IMR-90 (cell line): ENCODE data around the gene TIGAR.

Experiments used
- BHLHE40 ChIP-seq: fragments of 150-350 bp; IDR thresholded peaks from 2 replicates; pipeline ENCODE4 v1.6.1; 2016; ENCODE audit warnings: mild to moderate bottlenecking, low read depth, low read length
- CEBPB ChIP-seq: IDR thresholded peaks from 2 replicates; pipeline ENCODE4 v1.6.1; 2012; ENCODE audit warnings: low read depth, low read length, improper control_type of control experiment
- CTCF ChIP-seq: conservative IDR thresholded peaks from 2 replicates; pipeline ENCODE4 v1.5.1; 2012; ENCODE audit warnings: mild to moderate bottlenecking, low read depth, low read length, improper control_type of control experiment
- ELK1 ChIP-seq: fragments of 150-350 bp; IDR thresholded peaks from 2 replicates; pipeline ENCODE4 v1.6.1; 2016; ENCODE audit warnings: low read depth, mild to moderate bottlenecking, low read length, moderate library complexity, borderline replicate concordance
- MAFK ChIP-seq: IDR thresholded peaks from 2 replicates; pipeline ENCODE4 v1.6.1; 2012; ENCODE audit warnings: low read depth, low read length, improper control_type of control experiment
- MAZ ChIP-seq: IDR thresholded peaks from 2 replicates; pipeline ENCODE4 v1.6.1; 2012; ENCODE audit warnings: low read depth, mild to moderate bottlenecking, low read length, improper control_type of control experiment, moderate library complexity, borderline replicate concordance
- MXI1 ChIP-seq: IDR thresholded peaks from 2 replicates; pipeline ENCODE4 v1.6.1; 2012; ENCODE audit warnings: low read depth, mild to moderate bottlenecking, low read length, moderate library complexity, borderline replicate concordance
- POLR2A ChIP-seq: IDR thresholded peaks from 2 replicates; pipeline ENCODE4 v1.6.1; 2012; ENCODE audit warnings: mild to moderate bottlenecking, low read depth, low read length
- RAD21 ChIP-seq: IDR thresholded peaks from 2 replicates; pipeline ENCODE4 v1.6.1; 2012; ENCODE audit warnings: low read length, improper control_type of control experiment
- RCOR1 ChIP-seq: IDR thresholded peaks from 2 replicates; pipeline ENCODE4 v1.6.1; 2012; ENCODE audit warnings: mild to moderate bottlenecking, low read length, improper control_type of control experiment; ENCODE audit not compliant: insufficient replicate concordance
- SMC3 ChIP-seq: fragments of 150-350 bp; IDR thresholded peaks from 2 replicates; pipeline ENCODE4 v1.6.1; 2016; ENCODE audit warnings: low read depth, mild to moderate bottlenecking, antibody characterized with exemption, low read length, moderate library complexity
- USF2 ChIP-seq: fragments of 150-350 bp; IDR thresholded peaks from 2 replicates; pipeline ENCODE4 v1.6.1; 2017; ENCODE audit warnings: mild to moderate bottlenecking, antibody characterized with exemption, low read length, low read depth

GRCh38 chr12:4370265-4370664, 49.3 kb downstream of the TIGAR start:
- no peak for TF ChIP-seq MAZ
- no peak for TF ChIP-seq POLR2A
- no peak for TF ChIP-seq CEBPB
- TF ChIP-seq BHLHE40 = no peak
- TF ChIP-seq CTCF = no peak
- no peak for TF ChIP-seq MXI1
- TF ChIP-seq USF2 = no peak
- TF ChIP-seq RAD21 = no peak
- TF ChIP-seq SMC3 = no peak
- TF ChIP-seq ELK1 = no peak
- no peak for TF ChIP-seq RCOR1
- no peak for TF ChIP-seq MAFK
